Heart right ventricle (tissue), 16 donors: Measurements from ENCODE around the gene MYO1D. TPM values are rescaled to one million over a fixed set of nuclear protein-coding genes. Genes with fewer than 3 reads are reported as not detected.

Experiments used
- ATAC-seq, 8 donors: fragments of 200-7000 bp; cut with Tn5 transposase; one replicate each; pipeline ENCODE4 v1.9.1; 2020; ENCODE audit warnings: mild to moderate bottlenecking in 8 of 8, moderate library complexity in 8 of 8, moderate number of reproducible peaks in 1 of 8
- DNase-seq, 2 donors: peaks; one replicate each; pipeline ENCODE4 v3.0.0-alpha.2; 2020
- H3K27ac ChIP-seq, 10 donors: fragments of 200-600 bp; sonication (generic) in 2 of 10; one replicate each; pipeline versions ENCODE4 v1.5.0 to v1.8.0; 2020 to 2022; ENCODE audit warnings: mild to moderate bottlenecking in 3 of 10
- H3K27me3 ChIP-seq, 7 donors: fragments of 200-600 bp; one replicate each; pipeline ENCODE4 v1.8.0; 2021 to 2022; ENCODE audit warnings: mild to moderate bottlenecking in 2 of 7
- H3K36me3 ChIP-seq, 9 donors: fragments of 200-600 bp; sonication (generic) in 1 of 9; one replicate each; pipeline versions ENCODE4 v1.5.0 to v1.8.0; 2020 to 2022; ENCODE audit warnings: mild to moderate bottlenecking in 2 of 9
- H3K4me1 ChIP-seq, 9 donors: fragments of 200-600 bp; sonication (generic) in 1 of 9; one replicate each; pipeline versions ENCODE4 v1.5.0 to v1.8.0; 2020 to 2022; ENCODE audit warnings: mild to moderate bottlenecking in 4 of 9
- H3K4me3 ChIP-seq, 10 donors: fragments of 200-600 bp; sonication (generic) in 2 of 10; one replicate each; pipeline versions ENCODE4 v1.5.0 to v1.8.0; 2020 to 2022; ENCODE audit warnings: mild to moderate bottlenecking in 7 of 10, moderate library complexity in 2 of 10
- H3K9me3 ChIP-seq, 11 donors: fragments of 200-600 bp in 10 of 11; sonication (generic) in 2 of 11; one replicate each; pipeline versions ENCODE4 v1.5.0 to v1.8.0; 2013 to 2022; ENCODE audit warnings: mild to moderate bottlenecking in 2 of 11, control low read depth in 1 of 11, moderate library complexity in 1 of 11
- CTCF ChIP-seq, 9 donors: fragments of 200-600 bp; sonication (generic) in 2 of 9; IDR thresholded peaks; one replicate each; pipeline versions ENCODE4 v1.5.0 to v1.8.0; 2021 to 2022; ENCODE audit warnings: antibody characterized with exemption in 9 of 9, mild to moderate bottlenecking in 5 of 9, moderate library complexity in 1 of 9
- WGBS, 2 donors: extraction: QIAGEN DNeasy Blood & Tissue Kit; methylation state at CpG; one replicate each; pipeline ENCODE4 v1.1.7; 2013; ENCODE audit warnings: inconsistent platforms in 1 of 2; 5-methylcytosine and 5-hydroxymethylcytosine counted together
- intact Hi-C, 10 donors: fragments of 100-400 bp; cut with DNase I; formaldehyde crosslinking; loops; one replicate each; pipeline versions ENCODE4 v1.11.1 to v1.14.2; 2022
- polyA plus RNA-seq, 2 donors: library from polyadenylated mRNA; stranded (reverse); fragments of 200-250 nt; gene quantifications; one replicate each; pipeline ENCODE4 v1.2.3, GENCODE V29; 2013
- total RNA-seq, 10 donors: library from RNA; stranded (reverse); fragmentation: NEBNext Ultra II Directional in 3 of 10; extraction: Animal tissue kit (Norgen Biotek cat#: 25700) in 3 of 10; gene quantifications; one replicate each; pipeline versions ENCODE4 v1.2.1 to v1.2.4, GENCODE V29; 2021 to 2023
- donor health status: Arrhythmogenic right ventricular cardiomyopathy.
- donor health status: ischemic (EF 13 %, LVEDD 7.1; RV severe dilation, severe dysfunction).
- donor health status: healthy with polysubstance abuse.
- donor health status: DM: no; HTN: yes; CAD: no.
- donor health status: DM: no; HTN: no; CAD: no.
- donor health status: ischemic (EF 25% LVEDD 6.9; RV normal size, moderate dysfunction).
- donor health status: ischemic (EF 25% LVEDD 5.7; RV mildly dilated, moderate dysfunction).
- donor health status: healthy.
- donor health status: DM: yes; HTN: yes; CAD: no.
- donor health status: Ischemic cardiomyopathy.
- donor health status: ischemic (EF 35%, LVEDD 5.7; RV mildly dilated, moderate dysfunction).
- donor health status: nonischemic (EF 11% LVEDD 7.7; RV severe dilation, severe dysfunction).
- donor health status: DM: yes; HTN: yes; CAD: no.
- donor health status: PGD.
- donor health status: ischemic (EF 29% LVEDD 5.4; RV normal size, mild dysfunction).
- donor health status: nonischemic (EF 23%, LVEDD 6.1; RV moderate dilation, normal function).

The MYO1D gene
- total and polyA plus RNA-seq, 12 donors, result 1.9 to 16.4 (median 6.7) TPM

GRCh38 chr17:32604966-32605365, 272.0 kb downstream of the MYO1D start:
- Histone ChIP-seq H3K4me1 (peaks cover 0 to 5% (median 0%) of the 10 kb centered on the region in 9 donors), H3K27ac (no peak overlapping the region), H3K36me3 (peaks cover 0 to 33% (median 0%) of the 10 kb centered on the region in 9 donors), H3K27me3 (no peaks in the 10 kb centered on the region), H3K4me3 (no peak overlapping the region), H3K9me3 (peaks cover 0 to 18% (median 0%) of the 10 kb centered on the region in 11 donors)
- TF ChIP-seq CTCF (IDR thresholded peaks at IDR 0.05), result no peak
- DNase-seq, result no peak
- 86 to 87% methylated on average over 4 of the region's 4 CpGs for WGBS, 2 donors
- intact Hi-C loops, result loop anchor here in 4 of 10 donors (10.0 kb wide), 3 partner anchors 100 to 120 kb away; partner anchors contain the start of gene CDK5R1 (in 2 of the 4)
- no peak for ATAC-seq

GRCh38 chr17:32602396-32602795, 274.5 kb downstream of the MYO1D start:
- intact Hi-C loops, result loop anchor here in 4 of 10 donors (10.0 kb wide), 3 partner anchors 98 to 118 kb away; partner anchors contain the start of gene CDK5R1 (in 2 of the 4)

GRCh38 chr17:32601866-32602265, 275.1 kb downstream of the MYO1D start:
- intact Hi-C loops, result loop anchor here in 4 of 10 donors (10.0 kb wide), 3 partner anchors 97 to 117 kb away; partner anchors contain the start of gene CDK5R1 (in 2 of the 4)
- 64 to 79% methylated on average over 2 of the region's 2 CpGs for WGBS, 2 donors
- peaks cover 0 to 34% (median 0%) of the 10 kb centered on the region in 9 donors for H3K36me3 ChIP-seq
- H3K9me3 ChIP-seq, result peaks cover 0 to 16% (median 0%) of the 10 kb centered on the region in 11 donors
- TF ChIP-seq CTCF (IDR thresholded peaks at IDR 0.05), result no peak
- H3K27me3 ChIP-seq, result no peaks in the 10 kb centered on the region
- no peak overlapping the region for H3K4me3 ChIP-seq
- H3K27ac ChIP-seq, result no peak overlapping the region
- no peaks in the 10 kb centered on the region for H3K4me1 ChIP-seq
- DNase-seq (no peak), ATAC-seq (no peak)

More at GRCh38 chr17:32602396-32602795, 274.5 kb downstream of the MYO1D start:
- H3K27me3 ChIP-seq, result no peaks in the 10 kb centered on the region
- no peak for TF ChIP-seq CTCF (IDR thresholded peaks at IDR 0.05)
- H3K36me3 ChIP-seq, result peaks cover 0 to 34% (median 0%) of the 10 kb centered on the region in 9 donors
- H3K4me1 ChIP-seq, result no peaks in the 10 kb centered on the region
- no peak for ATAC-seq
- H3K4me3 ChIP-seq, result no peak overlapping the region
- H3K27ac ChIP-seq, result no peak overlapping the region
- H3K9me3 ChIP-seq, result peaks cover 0 to 16% (median 0%) of the 10 kb centered on the region in 11 donors
- 85 to 88% methylated on average over 2 of the region's 2 CpGs for WGBS, 2 donors
- no peak for DNase-seq

- ATAC-seq (no peak), DNase-seq (no peak)
- Histone ChIP-seq H3K9me3 (peaks cover 0 to 16% (median 0%) of the 10 kb centered on the region in 11 donors), H3K27me3 (no peaks in the 10 kb centered on the region), H3K27ac (no peak overlapping the region), H3K4me1 (no peaks in the 10 kb centered on the region), H3K36me3 (peaks cover 0 to 17% (median 0%) of the 10 kb centered on the region in 9 donors), H3K4me3 (no peak overlapping the region)
- no peak for TF ChIP-seq CTCF (IDR thresholded peaks at IDR 0.05)
- 82 to 86% methylated on average over 2 of the region's 2 CpGs for WGBS, 2 donors
- intact Hi-C loops, result no loop called here
These were observed 280.3 kb downstream of the MYO1D start for GRCh38 chr17:32596628-32597027.
